HG03442 (cell line): ENCODE results near the gene PIWIL4.

Source experiments
- ATAC-seq: cut with Tn5 transposase; IDR thresholded peaks from one replicate; pipeline ENCODE4 v1.9.1; 2021; ENCODE audit warnings: mild to moderate bottlenecking, moderate library complexity; ENCODE audit not compliant: unreplicated experiment

PIWIL4 gene

DNA sequence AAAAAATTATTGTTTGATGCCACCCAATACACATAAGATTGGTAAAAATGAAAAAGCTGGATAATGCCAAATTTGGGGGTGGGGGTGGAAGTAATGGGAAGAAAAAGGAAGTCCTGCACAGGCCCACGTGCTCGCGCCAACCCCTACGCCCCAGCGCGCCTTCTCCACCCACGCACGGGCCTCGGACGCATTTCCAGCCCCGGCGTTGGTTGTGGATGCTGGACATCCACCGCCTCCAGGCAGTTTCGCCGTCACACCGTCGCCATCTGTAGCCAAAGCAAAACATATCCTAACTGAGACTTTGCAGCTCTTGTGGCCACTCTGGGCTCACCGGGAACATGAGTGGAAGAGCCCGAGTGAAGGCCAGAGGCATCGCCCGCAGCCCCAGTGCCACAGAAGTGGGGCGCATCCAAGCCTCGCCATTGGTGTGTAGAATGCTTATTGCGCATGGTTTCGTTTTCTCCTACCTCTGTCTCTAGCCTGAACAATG is at the start of gene PIWIL4:
PIWIL4 (plus strand) TSS at position 188 of the 490 bp plus-strand sequence; CDS start at position 339, 151 bp downstream.
- no peak for ATAC-seq

DNA sequence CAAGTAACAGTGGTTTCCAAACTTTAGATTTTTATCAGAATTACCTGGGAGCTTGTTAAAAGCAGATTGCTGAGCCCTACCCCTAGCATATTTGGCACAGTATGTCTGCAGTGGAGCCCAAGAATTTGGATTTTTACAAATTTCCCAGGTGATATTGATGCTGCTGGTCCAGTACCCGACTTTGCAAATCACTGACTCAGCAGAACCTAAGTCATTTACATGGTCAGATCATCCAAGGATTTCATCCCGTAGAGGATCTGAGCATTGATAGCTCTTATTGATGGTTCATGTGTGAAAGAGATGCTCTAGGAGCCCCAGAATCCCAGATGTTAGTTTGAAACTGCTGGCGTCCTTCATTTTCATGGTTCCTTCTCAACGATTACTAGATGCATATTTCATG is 48.9 kb upstream of the PIWIL4 start:
- no peak for ATAC-seq

DNA sequence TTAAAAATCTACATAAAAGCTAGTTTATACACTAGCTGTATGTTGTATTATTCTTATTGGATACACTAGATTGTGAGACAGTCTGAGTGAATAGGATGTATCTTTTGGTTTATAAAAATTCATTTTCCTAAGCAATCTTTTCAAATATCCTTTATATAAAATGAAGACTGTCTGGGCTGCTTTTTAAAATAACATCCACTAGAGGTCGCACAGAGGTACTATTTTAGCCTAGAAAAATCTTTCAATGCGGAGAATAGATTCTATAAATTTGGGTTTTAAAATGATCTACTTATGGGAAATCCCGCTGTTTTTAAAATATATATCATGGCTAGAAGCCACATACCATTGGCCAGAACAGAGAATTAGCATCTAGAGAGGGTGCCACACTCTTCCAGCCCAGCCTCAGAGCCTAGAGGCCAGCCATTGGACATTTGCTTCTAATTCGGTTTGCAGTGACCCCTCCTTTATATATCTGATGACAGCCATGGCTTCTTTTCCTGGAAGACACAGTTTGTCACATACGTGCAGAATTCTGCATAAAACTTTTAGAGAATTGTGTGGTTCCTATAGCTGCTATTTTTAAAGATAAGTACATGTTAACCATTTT is 47.6 kb upstream of the PIWIL4 start:
- ATAC-seq, result no peak

DNA sequence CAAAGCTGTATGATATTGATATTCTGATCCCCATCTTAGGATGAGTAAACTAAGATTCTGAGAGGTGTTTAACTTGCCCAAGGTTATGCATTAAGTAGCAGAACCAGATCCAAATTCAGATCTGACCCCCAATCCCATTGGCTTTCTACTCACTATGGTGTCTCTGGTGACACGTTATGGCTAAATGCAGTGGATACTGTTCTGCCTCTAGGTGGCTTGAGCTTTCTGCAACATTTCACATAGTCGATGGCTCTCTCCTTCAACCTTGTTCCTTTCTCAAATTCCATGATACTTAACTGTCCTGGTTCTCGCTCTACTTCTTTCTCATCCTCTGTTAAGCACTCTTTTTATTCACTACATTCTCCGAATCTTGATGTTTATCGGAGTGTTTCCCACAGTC is 45.5 kb upstream of the PIWIL4 start:
- ATAC-seq, result no peak

- ATAC-seq, result no peak
These were observed 42.8 kb upstream of the PIWIL4 start for GRCh38 chr11:94524341-94524740.

DNA sequence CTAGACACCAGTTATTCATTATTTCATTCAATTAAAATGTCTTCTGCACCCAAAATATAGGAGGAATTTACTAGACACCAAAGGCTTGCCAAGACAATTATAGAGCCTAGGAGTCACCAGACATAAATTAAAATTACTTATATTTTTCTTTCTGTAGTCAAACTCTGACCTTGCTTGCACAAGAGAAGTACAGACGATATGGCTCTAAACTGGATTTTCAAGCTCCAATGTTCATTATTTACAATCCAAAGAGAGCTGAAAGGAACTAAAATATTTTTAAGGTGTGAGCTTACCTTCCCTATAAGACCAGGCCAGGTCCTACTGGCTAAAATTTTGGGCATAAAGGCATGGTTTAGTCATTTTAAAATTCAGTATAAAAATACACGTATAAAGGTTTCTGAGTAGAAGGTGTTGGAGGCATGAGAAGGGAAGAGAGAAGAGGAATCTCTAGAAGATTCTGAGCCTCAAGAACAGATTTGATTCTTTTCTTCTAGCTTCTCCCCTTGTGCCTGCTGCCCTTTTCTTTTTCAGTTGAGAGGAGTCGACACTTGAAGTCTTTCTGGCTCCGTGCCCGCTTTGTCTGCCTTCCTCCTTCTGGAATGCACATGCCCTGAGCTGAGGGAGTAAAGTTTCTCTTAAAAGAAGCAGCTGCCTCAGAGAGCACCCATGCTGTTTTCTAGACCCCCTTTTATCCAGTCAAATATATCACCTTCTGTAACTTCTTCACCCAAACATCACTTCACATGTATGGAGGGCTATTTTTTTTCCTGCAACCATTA is 41.4 kb upstream of the PIWIL4 start:
- no peak for ATAC-seq

GRCh38 chr11:94526645-94527438 is 40.3 kb upstream of the PIWIL4 start:
- no peak for ATAC-seq

GRCh38 chr11:94528551-94528950 is 38.6 kb upstream of the PIWIL4 start:
- no peak for ATAC-seq

GRCh38 chr11:94532211-94532610 is 35.0 kb upstream of the PIWIL4 start:
- no peak for ATAC-seq

GRCh38 chr11:94533206-94533605 is 34.0 kb upstream of the PIWIL4 start:
- ATAC-seq, result no peak

DNA sequence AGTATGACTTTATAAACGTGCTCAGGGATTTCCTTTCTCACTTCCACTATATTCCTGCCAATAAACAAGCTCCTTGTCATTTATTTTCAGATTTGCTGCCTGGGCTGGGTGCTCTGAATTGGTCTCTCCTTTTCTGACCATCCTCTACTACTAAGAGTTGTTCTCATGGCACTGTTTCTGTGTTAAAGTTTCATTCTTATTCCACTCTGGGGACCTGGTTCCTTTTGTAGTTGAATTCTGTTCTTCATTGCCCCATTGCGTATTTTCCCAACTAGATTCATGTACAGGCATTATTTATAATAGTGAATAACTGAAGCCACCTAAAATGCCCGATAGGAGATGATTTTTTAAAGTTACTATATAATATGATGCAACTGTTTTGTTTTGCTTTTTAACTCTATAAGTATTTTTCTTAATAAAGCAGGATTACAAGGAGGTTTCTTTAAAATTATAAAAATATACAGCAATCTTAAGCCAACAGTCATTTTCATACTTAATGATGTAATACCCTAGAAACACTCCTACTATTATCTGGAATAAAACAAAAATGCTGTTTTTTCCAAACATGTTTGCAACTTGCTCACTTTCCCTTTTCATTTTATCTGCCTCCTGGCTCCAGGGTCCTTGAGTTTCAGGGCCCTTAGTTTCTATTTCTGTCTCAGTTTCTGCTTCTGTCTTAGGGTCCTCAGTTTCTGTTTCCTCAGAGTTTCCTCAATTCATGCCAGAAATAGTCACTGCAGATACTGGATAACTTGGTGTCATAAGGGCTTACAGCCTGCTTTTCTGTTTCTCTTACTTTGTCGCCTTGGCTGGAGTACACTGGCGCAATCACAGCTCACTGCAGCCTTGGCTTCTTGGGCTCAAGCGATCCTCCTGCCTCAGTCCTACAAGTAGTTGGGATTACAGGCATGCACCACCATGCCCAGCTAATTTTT is 33.2 kb upstream of the PIWIL4 start:
- ATAC-seq, result no peak

DNA sequence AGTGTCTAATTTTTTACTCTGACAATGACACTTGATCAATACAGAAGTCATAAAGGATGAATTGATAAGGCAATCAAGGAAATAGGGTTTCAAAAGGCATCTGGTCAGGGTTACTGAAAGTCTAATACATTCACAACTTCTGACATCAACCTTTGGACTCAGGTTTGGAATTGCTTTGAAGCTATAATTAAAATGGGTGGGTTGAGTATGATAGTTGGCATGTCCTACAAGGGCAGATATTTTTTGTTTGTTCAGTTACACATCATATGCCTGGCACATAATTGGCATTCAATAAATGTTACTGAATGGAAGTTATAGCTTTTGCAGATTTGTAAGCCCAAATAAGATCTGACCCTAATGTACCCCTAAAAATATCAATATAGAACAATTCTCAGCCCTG is 30.8 kb upstream of the PIWIL4 start:
- no peak for ATAC-seq

DNA sequence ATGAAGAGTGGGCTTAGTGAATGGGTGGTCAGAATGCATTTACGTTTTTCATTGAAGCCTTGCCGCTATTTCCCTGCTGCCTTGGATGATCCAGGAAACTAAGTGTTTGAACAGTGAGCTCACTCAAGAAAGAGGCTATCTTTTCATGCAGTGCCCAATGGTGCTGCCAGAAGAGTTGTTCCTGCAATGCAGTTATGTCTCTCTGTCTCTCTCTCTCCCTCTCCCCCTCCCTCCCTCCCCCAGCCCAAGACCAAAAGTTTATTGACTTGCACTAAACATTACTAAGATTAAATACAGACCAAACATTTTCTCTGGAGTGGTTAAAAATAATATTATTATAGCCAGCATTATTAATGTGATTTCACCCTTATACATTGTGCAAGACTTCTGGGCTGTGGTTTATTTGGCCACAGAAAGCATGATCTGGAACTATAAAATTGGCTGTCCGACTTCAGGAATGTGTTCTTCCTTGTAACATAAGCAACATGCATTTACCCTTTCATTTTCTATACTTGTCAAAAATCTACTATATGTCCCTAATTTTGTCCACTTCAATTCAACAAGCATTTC is 30.1 kb upstream of the PIWIL4 start:
- ATAC-seq, result no peak

GRCh38 chr11:94539420-94539819 is 27.7 kb upstream of the PIWIL4 start:
- no peak for ATAC-seq

DNA sequence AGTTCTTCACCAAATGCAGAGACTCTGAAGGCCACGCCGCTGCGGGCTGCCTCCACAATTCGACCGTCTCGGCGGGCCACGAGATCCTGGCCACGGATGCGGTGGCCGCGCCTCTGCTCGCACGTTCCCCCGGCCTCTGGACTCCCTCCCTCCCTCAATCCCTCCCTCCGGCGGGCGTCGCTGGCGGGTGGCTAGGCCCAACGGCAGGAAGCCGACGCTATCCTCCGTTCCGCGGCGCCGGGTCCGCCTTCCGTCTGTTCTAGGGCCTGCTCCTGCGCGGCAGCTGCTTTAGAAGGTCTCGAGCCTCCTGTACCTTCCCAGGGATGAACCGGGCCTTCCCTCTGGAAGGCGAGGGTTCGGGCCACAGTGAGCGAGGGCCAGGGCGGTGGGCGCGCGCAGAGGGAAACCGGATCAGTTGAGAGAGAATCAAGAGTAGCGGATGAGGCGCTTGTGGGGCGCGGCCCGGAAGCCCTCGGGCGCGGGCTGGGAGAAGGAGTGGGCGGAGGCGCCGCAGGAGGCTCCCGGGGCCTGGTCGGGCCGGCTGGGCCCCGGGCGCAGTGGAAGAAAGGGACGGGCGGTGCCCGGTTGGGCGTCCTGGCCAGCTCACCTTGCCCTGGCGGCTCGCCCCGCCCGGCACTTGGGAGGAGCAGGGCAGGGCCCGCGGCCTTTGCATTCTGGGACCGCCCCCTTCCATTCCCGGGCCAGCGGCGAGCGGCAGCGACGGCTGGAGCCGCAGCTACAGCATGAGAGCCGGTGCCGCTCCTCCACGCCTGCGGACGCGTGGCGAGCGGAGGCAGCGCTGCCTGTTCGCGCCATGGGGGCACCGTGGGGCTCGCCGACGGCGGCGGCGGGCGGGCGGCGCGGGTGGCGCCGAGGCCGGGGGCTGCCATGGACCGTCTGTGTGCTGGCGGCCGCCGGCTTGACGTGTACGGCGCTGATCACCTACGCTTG is 23.2 kb upstream of the PIWIL4 start, which contains the start of gene FUT4:
FUT4 (plus strand) TSS at position 227 of the 951 bp plus-strand sequence; CDS start at position 440, 213 bp downstream.
- peak; percentile 87 for ATAC-seq

DNA sequence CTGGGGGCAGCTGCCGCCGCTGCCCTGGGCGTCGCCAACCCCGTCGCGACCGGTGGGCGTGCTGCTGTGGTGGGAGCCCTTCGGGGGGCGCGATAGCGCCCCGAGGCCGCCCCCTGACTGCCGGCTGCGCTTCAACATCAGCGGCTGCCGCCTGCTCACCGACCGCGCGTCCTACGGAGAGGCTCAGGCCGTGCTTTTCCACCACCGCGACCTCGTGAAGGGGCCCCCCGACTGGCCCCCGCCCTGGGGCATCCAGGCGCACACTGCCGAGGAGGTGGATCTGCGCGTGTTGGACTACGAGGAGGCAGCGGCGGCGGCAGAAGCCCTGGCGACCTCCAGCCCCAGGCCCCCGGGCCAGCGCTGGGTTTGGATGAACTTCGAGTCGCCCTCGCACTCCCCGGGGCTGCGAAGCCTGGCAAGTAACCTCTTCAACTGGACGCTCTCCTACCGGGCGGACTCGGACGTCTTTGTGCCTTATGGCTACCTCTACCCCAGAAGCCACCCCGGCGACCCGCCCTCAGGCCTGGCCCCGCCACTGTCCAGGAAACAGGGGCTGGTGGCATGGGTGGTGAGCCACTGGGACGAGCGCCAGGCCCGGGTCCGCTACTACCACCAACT is 22.4 kb upstream of the PIWIL4 start:
- ATAC-seq, result no peak

DNA sequence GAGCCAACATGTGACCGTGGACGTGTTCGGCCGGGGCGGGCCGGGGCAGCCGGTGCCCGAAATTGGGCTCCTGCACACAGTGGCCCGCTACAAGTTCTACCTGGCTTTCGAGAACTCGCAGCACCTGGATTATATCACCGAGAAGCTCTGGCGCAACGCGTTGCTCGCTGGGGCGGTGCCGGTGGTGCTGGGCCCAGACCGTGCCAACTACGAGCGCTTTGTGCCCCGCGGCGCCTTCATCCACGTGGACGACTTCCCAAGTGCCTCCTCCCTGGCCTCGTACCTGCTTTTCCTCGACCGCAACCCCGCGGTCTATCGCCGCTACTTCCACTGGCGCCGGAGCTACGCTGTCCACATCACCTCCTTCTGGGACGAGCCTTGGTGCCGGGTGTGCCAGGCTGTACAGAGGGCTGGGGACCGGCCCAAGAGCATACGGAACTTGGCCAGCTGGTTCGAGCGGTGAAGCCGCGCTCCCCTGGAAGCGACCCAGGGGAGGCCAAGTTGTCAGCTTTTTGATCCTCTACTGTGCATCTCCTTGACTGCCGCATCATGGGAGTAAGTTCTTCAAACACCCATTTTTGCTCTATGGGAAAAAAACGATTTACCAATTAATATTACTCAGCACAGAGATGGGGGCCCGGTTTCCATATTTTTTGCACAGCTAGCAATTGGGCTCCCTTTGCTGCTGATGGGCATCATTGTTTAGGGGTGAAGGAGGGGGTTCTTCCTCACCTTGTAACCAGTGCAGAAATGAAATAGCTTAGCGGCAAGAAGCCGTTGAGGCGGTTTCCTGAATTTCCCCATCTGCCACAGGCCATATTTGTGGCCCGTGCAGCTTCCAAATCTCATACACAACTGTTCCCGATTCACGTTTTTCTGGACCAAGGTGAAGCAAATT is 21.7 kb upstream of the PIWIL4 start:
- ATAC-seq, result no peak

DNA sequence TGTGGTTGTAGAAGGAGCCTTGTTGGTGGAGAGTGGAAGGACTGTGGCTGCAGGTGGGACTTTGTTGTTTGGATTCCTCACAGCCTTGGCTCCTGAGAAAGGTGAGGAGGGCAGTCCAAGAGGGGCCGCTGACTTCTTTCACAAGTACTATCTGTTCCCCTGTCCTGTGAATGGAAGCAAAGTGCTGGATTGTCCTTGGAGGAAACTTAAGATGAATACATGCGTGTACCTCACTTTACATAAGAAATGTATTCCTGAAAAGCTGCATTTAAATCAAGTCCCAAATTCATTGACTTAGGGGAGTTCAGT is 21.1 kb upstream of the PIWIL4 start:
- no peak for ATAC-seq
